Colon (tissue), 2 donors: Measurements from ENCODE around the gene KCTD10.

ENCODE experiments used
- FAIRE-seq: peaks from 2 replicates; lab custom pipeline; 2012; peaks lifted over from hg19 to GRCh38; lab: Jason Lieb, UNC
- donor health status: control.
- donor health status: control.

KCTD10 gene, protein sequence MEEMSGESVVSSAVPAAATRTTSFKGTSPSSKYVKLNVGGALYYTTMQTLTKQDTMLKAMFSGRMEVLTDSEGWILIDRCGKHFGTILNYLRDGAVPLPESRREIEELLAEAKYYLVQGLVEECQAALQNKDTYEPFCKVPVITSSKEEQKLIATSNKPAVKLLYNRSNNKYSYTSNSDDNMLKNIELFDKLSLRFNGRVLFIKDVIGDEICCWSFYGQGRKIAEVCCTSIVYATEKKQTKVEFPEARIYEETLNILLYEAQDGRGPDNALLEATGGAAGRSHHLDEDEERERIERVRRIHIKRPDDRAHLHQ

DNA sequence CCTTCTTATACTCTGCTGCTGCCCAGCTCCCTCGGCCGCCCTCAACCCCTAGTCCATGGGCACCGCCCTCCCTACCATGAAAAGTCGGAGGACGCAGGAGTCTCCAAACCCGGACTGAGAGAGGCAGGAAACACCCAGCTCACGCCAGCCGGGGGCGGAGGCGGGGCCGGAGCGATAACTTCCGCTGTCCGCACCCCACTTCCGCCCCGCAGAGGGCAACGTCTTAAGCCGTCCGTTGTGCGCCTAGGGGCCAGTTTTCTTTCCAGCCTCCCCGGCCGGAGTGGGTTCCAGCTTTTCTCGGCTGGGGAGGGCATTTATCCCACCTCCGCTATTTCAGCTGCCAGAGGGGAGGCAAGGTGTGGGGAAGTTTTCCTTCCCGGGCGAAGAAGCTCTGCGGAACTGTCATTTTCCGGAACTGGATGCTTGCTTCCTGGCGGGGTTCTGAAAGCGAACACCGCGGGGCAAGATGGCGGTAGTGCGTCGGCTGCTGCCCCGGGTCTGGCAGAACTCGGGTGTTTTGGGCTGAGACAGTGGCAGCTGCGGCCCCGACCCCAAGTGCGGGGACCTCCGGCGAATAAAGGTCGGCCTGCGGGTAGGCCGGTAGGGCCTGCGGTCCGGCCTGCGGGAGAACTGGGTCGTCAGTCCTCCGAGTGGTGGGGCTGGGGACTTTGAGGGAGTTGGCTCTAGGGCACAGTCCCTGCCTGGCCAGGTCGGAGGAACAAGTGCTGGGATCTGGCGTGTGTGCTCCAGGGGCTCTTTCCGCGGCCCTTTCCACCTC lies at the start of gene KCTD10, which contains the start of gene UBE3B:
Gene KCTD10, minus strand, starts transcription at position 116 of the 778 bp plus-strand sequence. Its CDS starts 38 bp downstream, at position 78.
Gene UBE3B, plus strand, starts transcription at position 450 of the 778 bp plus-strand sequence. CDS start 5,918 bp downstream, outside the sequence.
- FAIRE-seq = no peak

DNA sequence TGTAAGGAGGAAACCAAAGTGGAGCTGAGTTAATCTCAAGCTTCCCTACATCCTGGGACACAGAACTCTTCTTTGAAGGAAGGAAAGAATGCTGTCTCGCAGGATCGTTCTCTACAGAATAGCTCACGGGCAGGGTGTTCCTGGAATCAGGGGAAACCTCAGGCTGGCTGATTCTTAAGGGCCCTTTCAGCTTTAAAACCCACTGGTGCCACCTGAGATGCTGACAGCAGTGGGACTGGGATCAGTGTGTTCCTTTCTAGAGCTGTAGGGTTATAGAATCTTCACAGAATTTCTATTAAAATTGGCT lies 48.1 kb upstream of the KCTD10 start:
- no peak for FAIRE-seq

DNA sequence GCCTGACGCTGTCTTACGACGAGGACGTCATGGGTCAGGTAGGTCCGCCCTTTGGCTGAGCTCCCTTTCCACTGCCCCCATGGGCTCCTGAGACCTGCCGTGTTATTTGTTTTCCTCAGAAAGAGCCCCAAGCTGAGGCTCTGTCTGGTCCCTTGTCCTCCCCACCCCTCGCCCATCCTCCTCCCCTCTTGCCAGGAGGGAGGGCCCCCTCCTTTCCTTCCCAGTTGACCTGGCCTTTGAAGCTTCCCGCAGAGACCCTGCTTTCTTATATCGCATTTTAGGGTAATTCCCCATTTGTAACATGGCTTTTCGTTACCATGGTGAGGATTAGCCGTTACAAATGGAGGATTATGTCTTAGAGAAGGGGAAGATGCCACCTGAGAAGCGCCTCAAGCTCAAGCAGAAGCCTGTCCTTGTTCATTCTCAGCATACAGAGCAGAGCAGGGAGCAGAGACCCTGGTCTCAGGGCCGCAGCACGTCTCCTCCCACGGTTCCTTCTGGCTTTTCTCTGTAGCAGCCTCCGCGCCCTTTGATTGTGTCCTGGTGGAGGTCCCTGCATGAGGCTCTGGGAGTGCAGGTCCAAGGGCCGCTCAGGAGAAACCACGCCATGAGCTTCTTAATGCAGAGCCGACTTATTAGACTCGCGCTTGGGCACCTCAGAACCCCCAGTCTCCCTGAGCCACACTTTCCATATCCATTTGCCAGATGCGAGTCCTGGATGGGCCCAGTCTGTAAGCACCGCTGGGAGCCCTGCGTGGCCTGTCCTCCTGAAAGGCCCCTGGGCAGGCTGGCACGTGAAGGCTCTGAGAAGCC lies 47.6 kb upstream of the KCTD10 start:
- no peak for FAIRE-seq

DNA sequence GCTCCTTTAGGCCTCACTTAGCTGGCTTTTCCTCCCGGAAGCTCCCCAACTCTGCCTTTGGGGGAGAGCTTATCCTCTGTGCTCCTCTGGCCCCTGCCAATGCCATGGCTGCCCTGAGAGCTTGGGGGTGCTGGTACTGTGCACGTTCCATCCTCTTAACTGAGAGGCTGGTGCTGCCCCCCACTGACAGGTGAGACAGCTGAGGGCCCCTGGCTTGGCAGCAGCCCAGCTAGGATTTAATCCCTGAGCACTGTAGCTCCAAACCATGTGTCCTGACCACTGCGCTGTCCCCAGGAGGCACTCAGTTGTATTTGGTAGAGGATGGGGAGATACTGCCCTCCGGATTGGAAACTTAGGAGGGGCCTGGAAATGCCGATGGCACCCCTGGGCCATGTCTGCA lies 46.4 kb upstream of the KCTD10 start:
- no peak for FAIRE-seq

DNA sequence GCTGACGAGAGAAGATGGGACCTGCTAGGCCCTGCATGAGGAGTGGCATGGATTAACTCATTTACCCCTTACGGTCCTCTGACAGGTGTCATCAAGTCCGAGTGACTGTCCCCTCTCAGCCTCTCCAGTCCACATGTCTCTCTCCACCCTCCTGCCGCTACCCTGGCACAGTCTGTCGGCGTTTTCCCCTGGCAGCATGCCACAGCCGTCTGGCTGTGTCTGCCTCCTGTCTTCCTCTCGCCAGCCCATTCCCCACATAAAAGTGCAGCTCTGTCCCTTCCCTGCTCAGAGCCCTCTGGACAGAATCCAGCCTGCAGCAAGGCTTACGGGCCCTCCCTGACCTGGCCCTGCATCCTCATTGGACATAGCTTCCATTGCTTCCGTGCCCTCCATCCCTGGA lies 46.0 kb upstream of the KCTD10 start:
- FAIRE-seq = no peak

DNA sequence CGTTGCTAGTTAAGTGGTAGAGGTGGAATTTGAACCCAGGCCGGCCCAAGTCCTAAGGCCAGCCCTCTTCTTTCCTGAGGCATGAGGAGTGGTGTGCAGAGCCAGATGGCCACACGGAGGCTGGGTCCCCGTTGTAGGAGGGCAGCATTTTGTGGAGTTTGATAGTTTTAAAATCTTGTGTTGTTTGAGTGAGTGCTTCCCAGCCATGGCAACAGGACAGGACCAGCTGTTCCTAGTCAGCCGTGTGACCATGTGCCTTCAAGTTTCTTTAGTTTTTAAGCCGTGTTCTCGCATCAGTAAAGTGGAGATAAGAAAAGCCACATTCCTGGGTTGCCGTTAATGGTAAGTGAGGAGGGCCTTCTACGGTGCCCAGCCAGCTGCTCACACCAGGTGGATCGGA lies 44.7 kb upstream of the KCTD10 start:
- FAIRE-seq = no peak

DNA sequence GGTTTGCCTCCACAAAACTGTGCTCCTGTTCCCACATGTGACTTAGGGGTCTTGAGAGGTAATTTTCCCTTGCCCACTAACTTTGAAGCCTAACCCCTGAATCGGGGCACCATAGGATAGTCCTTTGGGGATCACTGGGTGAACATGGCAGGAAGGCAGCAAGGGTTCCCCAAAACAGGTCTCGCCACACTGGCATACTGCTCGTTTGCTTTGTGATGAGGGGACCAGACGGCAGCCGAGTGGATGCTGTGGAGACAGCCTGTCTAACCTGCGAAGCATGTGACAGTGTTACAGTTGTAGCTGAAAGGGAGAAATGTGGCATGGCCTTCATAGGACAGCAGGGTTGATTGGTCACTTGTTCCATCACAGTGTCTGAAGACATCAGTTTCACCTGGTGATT lies 42.7 kb upstream of the KCTD10 start:
- no peak for FAIRE-seq

DNA sequence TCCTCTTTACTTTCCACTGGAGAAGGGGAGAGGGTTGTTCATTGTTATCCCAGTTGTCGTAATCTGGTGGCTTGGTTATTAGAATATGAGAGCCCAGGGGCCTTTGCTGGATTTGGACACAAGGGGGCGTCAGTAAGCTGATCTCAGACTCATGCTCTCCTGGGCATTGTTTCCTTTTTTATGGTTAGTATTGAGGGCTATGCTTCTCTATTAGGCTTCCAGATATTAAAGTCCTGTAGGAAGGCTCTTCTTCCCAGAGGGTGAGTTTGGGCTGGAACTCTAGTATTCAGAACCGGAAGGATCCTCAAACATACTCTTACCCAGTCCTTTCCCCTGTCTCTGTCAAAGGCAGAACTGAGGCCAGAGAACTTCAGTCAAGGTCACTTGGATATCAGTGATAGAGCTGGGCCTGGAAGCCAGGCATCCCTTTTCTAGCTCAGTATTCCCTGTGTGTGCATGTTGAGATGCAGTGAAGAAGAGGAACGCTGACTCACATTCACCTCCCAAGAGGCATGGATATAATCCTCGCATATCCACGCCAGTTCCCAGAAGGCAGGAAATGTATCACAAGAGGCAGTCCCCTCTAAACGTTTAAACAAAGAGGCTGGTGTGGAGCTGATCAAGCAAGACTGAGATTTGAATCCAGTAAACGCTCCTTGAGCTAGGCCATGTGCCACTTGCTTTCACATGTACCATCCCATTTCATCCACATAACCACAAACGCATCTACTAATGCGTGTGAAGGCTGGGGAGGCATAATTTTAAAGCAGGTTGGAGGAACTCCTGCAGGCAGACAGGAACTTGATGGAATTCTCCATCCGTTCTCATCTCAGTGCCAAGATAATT lies 41.9 kb upstream of the KCTD10 start:
- no peak for FAIRE-seq

DNA sequence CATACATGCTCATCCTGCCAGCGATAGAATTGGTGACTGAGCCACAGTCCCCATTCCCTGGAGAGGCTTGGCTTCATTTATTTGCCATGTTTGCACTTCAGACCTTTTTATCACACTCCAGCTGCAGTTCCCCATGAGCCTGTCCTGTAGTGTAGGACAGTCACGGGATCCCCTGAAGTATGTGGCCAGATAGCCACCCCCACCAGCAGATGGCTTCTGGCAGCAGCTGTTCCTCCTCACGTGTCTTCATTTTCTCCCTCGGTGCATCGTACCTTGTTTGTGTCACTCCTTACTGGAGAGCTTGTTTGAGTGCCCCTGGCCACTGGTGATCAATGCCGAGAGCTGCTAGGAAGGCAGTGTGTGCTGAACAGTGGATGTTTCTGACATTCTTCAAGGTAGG lies 40.5 kb upstream of the KCTD10 start:
- FAIRE-seq = no peak

DNA sequence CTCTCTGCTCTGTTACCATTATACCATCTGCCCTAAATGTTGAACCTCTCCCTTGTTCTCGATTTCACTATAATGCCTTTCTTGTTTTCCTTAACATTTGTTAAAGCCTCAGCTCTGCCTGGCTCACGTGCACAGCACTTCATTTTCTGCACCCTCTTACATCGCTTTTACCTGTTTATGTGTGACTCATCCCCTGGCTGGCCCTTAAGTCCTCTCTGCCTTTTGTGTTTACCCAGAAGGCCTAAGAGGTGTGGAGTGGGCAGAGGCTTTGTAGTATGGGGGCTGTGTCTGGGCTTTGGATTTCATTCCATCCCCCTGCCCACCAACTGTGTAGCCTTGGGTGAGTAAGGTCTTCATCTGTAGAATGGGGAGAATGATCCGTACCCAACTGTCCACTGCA lies 36.9 kb upstream of the KCTD10 start:
- FAIRE-seq = no peak

DNA sequence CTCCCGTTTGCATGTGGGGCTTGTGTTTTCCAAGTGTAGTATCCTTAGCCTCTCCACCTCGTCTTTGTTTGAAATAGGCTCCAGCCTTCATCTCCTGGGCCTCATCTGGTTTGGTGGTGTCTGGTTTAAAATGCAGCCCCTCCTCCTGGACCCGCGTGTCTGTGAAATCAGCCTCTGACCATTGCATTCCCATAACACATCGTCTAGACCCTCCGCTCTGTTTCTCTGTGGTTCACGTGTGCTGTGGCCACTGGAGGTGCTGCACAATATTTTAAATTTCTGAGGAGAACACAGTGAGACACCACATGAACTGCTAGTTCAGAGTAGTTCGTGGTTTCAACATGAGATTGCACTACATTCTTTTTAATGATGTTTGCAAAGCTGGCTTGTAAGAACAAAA lies 36.0 kb upstream of the KCTD10 start:
- no peak for FAIRE-seq

DNA sequence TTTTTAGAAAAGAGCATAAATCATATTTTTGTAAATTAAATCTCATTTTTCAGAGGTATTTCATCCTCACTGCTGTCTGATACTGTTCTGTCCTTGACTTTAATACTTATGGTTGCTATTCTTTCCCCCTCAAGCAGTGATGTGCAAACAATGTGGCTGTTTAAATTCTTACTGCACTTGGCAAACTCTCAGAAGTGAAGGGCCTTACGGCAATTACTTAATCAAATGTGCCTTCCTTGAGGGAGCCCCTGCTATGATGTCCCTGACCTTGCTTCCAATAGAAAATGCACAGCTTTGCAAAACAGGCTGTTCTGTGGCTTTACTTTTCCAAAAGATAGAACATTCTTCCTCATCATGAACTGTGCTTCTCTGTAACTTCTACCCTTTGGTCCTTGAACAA lies 35.5 kb upstream of the KCTD10 start:
- FAIRE-seq = no peak

DNA sequence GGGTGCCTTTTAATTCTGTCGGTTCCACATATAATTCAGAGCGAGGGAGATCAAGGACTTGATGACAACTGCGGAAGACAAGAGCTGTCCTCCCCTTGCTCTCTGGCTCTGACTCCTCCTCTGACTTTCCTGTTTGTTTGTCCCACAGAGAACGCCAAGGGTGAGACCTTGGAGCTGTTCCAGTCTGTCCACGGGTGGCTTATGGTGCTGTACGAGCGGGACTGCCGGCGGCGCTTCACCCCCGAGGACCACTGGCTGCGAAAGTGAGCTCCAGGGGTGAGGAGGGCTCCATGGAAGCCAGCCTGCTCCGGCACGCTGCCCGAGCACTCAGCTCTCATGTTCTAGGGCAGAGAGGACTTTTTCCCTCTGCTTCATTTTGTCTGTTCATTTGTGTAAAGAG lies 33.1 kb upstream of the KCTD10 start:
- FAIRE-seq = no peak

DNA sequence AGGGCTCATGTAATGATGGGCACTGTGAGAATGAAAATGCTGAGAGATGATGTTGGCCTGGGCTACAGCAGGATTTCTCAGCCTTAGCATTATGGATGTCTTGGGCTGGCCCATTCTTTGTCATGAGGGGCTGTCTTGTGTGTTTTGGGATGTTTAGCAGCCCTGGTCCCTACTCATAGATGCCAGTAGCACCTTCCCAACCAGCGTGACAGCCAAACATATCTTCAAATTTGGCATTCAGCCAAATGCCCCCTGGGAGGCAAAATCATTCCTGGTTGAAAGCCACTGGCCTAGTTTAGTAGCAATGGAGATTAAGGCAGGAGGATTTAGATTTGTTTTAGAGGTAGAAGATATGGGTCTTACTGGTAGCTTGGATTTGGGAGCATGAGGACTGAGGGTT lies 27.0 kb upstream of the KCTD10 start:
- FAIRE-seq = no peak

DNA sequence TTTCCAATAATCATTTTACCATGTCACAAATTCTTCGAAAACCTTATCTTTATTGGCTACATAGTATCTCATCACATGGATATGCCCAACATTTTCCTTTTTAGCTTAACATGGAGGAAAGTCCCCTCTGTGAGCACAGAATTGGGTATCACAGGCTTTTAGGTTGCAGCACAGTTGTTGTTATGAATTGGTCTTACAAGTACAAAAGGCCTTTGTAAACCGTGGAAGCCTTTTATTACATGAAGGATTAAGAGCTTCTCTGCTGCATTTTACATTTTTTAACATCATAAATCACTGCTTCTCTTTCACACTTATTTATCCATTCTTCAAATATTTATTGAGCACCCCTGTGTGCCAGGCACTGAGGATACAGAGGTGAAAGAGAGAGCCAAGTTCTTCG lies 26.5 kb upstream of the KCTD10 start:
- no peak for FAIRE-seq

DNA sequence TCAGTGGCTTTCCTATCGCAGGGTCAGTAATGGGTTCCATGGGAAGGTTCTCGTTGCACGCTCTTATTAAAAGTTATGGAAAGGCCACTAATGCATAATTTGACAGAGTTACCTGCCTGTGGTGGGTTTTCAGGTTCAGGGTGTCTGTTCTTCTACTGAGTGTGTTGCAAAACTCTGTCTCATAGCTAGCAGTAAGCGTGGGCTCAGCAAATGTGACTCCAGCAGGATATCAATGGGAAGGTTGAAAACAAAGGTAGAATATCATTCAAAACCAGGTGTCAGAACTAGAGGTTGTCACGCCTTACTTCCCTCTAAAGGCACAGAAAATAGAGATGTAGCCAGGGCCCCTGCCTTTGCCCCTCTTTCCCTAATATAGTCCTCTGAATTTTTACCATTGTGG lies 25.2 kb upstream of the KCTD10 start:
- no peak for FAIRE-seq

DNA sequence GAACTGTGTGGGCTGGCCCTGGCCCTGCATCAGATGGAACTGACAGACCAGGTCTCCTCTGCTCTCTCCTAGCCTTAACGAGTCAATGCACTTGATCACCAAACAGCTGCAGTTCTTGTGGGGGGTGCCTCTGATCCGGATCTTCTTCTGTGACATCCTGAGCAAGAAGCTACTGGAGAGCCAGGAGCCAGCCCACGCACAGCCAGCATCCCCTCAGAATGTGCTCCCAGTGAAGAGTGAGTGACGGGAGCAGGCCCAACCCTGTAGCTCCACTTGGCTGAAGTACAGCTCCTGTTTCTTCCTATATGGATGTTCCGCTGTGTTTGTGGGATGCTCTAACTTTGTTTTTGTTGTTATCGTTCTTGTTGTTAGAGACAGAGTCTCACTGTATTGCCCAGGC lies 24.2 kb upstream of the KCTD10 start:
- no peak for FAIRE-seq

DNA sequence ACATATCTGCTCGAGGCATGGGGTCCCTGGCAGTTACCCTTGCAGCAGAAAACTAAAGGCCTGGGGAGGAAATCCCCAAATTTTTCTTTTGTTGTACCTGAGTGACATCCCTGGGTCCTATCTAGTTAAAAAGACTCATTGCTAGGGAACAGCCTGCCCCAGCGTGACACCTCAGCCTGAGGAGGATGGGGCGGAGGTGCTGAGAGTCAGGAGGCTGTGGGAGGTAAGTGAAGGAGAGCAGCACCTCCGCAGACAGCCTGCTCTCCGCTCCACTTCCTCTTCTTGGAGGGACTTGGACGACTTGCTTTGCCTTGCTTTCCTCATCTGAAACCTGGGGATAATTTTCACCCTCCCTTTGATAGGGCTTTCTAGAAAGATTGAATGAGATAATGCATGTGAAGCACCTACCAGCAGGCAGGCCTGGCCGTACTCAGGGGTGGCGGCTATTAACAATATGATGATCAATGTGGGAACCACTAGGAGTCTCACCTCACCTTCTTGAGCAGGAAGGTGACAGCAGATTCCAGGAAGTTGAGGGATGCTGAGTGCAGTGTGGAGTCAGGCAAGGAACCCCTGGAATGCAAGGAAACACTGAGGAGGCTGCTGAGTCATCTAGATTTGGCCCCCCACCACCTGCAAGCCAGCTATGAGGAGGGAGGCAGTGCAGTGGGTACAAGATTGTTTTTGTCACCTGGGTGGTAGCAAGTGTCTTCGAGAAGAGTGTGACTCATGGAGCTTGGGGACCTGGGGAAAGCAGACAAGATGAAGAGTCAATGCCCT lies 23.5 kb upstream of the KCTD10 start:
- no peak for FAIRE-seq

DNA sequence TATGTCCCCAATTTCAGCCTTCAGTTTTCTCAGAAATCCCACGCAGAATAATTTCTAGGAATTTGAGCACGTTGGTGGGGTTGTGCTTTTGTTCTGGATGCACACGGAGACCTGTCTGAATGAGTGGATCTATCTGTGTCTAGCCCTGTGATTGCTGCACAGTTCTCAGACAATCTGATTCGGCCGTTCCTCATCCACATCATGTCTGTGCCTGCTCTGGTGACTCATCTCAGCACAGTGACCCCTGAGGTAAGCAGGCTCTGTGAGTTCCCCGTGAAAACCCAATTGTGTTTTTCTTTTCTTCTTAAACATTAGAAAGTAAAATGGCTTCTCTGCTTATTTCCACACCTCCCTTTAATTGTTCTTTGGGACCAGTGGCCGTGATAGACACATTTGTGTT lies 20.6 kb upstream of the KCTD10 start:
- no peak for FAIRE-seq

DNA sequence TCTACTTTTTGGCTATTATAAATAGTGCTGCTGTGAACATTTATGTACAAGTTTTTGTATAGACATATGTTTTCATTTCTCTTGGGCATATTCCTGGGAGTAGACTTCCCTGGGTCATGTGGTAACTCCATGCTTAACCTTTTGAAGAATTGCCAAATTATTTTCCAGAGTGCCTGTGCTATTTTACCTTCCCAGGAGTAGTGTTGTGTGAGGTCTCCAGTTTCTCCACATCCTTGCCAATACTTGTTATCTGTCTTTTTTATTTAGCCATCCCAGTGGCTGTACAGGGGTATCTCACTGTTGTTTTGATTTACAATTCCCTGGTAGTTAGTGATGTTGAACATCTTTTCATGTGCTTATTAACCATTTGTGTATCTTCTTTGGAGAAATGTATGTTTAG lies 19.2 kb upstream of the KCTD10 start:
- FAIRE-seq = no peak

DNA sequence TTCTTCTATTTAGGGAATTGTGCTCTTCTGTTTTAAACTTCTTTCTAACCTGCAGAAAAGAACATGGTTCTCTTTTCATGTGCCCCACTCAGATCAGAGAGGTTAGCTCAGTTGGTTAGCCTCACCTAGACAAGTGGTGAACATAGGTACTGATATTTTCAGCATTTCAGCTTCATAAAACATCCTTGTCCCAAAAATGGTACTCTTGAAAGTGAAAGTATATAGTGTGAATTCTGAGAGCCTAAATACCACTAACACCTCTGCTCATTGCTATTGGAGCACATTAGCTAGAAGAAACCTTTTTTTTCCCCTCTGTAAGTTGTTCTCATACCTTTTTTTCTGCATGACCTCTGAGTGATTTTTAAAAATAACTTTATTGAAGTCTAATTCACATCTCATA lies 17.9 kb upstream of the KCTD10 start:
- no peak for FAIRE-seq
